Stimulated activated CD4-positive, alpha-beta T cell treated with anti-CD3 and anti-CD28 coated beads, Interleukin-15, amount 100 ng/mL, for 24 hours (primary cell): Measurements from ENCODE around the gene ANKRD22.

Source experiments
- DNase-seq: peaks from one replicate; pipeline ENCODE4 v3.0.0-alpha.2; 2020

The ANKRD22 gene

GRCh38 chr10:88794731-88795130, 56.9 kb downstream of the ANKRD22 start:
- DNase-seq: no peak

- no peak for DNase-seq
Measured at GRCh38 chr10:88793712-88794299, 57.8 kb downstream of the ANKRD22 start.

DNA sequence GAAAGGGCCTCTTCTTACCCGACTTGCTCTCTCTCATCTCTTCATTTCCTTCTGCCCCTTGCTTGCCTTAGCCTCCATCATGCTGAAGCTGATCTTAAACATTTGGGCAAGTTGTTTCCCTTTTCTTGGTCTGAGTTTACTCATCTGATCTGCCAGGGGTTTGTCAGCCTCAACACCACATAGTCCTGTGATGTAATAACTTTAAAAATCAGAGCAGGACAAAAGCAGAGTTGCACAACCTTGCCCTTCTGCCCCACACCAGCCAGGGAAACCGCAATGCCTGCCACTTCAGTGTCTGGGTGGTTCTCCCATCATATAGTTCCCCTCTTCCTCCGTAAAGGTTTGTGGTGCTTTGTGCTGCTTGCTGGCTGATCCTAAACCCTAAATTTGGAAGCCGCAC, 59.0 kb downstream of the ANKRD22 start:
- DNase-seq: no peak

- peak; percentile 18 for DNase-seq
Measured at GRCh38 chr10:88791924-88792323, 59.7 kb downstream of the ANKRD22 start.

DNA sequence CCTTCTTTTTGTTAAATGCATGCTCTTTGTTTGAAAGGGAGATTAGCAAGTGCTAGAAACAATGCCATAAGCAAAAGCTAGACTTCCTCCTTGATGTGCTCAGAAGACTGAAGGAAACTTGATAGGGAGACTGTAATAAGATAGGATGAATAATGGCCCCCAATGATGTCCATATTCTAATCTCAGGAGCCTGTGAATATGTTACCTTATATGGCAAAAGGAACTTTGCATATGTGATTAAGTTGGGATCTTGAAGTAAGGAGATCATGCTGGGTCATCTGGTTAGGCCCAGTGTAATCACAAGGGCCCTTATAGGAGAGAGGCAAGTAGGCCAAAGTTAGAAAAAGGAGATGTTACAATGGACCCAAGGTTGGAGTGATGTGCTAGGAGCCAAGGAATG, 62.7 kb downstream of the ANKRD22 start:
- no peak for DNase-seq

- DNase-seq: no peak
Measured at GRCh38 chr10:88787463-88787862, 64.2 kb downstream of the ANKRD22 start.

GRCh38 chr10:88786032-88786770, 65.4 kb downstream of the ANKRD22 start:
- no peak for DNase-seq

DNA sequence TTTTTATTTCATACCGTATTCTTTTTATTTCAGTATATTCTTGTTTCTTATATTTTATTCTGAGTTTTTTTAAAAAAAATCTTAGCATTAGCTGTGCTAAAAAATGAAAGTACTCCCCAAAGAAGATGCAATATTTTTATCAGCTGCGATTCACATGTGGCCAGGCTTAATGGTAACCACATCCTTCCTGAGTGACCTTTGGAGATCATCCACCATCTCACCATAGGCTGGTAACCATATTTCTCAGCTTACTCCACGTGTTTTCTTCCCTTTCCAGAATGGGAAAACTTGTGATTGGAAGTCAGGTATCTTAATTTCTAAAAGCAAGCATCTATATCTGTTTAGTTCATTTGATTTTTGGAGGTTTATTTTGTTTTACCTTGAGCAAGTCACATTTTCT, 67.9 kb downstream of the ANKRD22 start:
- no peak for DNase-seq

DNA sequence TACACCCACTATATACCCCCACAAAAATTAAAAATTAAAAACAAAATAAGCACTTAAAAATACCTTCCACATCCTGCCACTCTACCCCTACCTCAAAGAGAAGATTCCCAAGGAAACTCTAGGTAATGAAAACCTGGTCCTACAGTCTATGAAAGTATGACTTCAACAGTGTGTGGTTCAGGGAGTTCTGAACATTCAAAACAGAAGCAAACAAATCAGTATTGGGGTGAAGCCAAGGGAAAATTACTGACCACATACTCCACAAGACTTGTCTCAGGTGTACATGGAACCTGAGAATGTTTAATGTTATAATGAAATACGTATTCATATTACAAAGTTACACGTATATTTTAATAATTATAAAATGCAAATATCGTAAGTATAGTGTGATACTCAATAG, 69.4 kb downstream of the ANKRD22 start:
- DNase-seq: no peak

- DNase-seq: no peak
Measured at GRCh38 chr10:88781206-88781605, 70.4 kb downstream of the ANKRD22 start.
